IgD-negative memory B cell (primary cell): ENCODE data around the gene TMEM132D. TPM values are rescaled to one million over a fixed set of nuclear protein-coding genes. Genes with fewer than 3 reads are reported as not detected.

Experiments
- H3K27ac Mint-ChIP-seq, 3 donors: one replicate each; pipeline ENCODE4 v1.8.0; 2020 to 2022; ENCODE audit warnings: mild to moderate bottlenecking in 3 of 3, mixed read lengths in 3 of 3, moderate library complexity in 1 of 3
- H3K27me3 Mint-ChIP-seq: one replicate; pipeline ENCODE4 v1.8.0; 2021; ENCODE audit warnings: mixed read lengths
- H3K36me3 Mint-ChIP-seq: one replicate; pipeline ENCODE4 v1.8.0; 2020; ENCODE audit warnings: mild to moderate bottlenecking, mixed read lengths
- H3K4me1 Mint-ChIP-seq, 3 donors: one replicate each; pipeline ENCODE4 v1.8.0; 2020 to 2022; ENCODE audit warnings: mixed read lengths in 3 of 3, mild to moderate bottlenecking in 1 of 3
- H3K4me3 Mint-ChIP-seq, 4 donors: one replicate each; pipeline ENCODE4 v1.8.0; 2020 to 2022; ENCODE audit warnings: mild to moderate bottlenecking in 4 of 4, mixed read lengths in 4 of 4, moderate library complexity in 3 of 4
- H3K9me3 Mint-ChIP-seq, 3 donors: one replicate each; pipeline ENCODE4 v1.8.0; 2020 to 2021; ENCODE audit warnings: mixed read lengths in 3 of 3, mild to moderate bottlenecking in 1 of 3
- polyA plus RNA-seq: library from polyadenylated mRNA; unstranded; fragments of 300-500 nt; fragmentation: Illumina TruSeq; gene quantifications from one replicate; pipeline ENCODE4 v1.2.3, GENCODE V29; 2021

Gene TMEM132D
- polyA plus RNA-seq, 1 donor from 2014 or later = not detected

GRCh38 chr12:129530984-129531383 is 372.8 kb downstream of the TMEM132D start:
- Mint-ChIP-seq H3K27me3 (no peaks in the 10 kb centered on the region), H3K27ac (no peak overlapping the region), H3K4me3 (no peak overlapping the region), H3K9me3 (peaks cover 0 to 3% (median 2%) of the 10 kb centered on the region in 3 donors), H3K36me3 (no peaks in the 10 kb centered on the region), H3K4me1 (peaks cover 0 to 2% (median 0%) of the 10 kb centered on the region in 3 donors)

- H3K27me3 Mint-ChIP-seq = no peaks in the 10 kb centered on the region
- no peaks in the 10 kb centered on the region for H3K36me3 Mint-ChIP-seq
- peaks cover 0 to 3% (median 1%) of the 10 kb centered on the region in 3 donors for H3K9me3 Mint-ChIP-seq
- no peak overlapping the region for H3K4me3 Mint-ChIP-seq
- no peak overlapping the region for H3K27ac Mint-ChIP-seq
- H3K4me1 Mint-ChIP-seq = peaks cover 0 to 2% (median 0%) of the 10 kb centered on the region in 3 donors
These were observed 373.3 kb downstream of the TMEM132D start for GRCh38 chr12:129530517-129530916.

GRCh38 chr12:129527506-129527905 is 376.3 kb downstream of the TMEM132D start:
- peaks cover 0 to 2% (median 0%) of the 10 kb centered on the region in 3 donors for H3K4me1 Mint-ChIP-seq
- H3K27me3 Mint-ChIP-seq = no peaks in the 10 kb centered on the region
- H3K4me3 Mint-ChIP-seq = no peak overlapping the region
- peaks cover 0 to 3% (median 0%) of the 10 kb centered on the region in 3 donors for H3K9me3 Mint-ChIP-seq
- H3K36me3 Mint-ChIP-seq = no peaks in the 10 kb centered on the region
- H3K27ac Mint-ChIP-seq = no peak overlapping the region

- Mint-ChIP-seq H3K4me3 (peak overlapping the region in 1 of 4 donors; percentile 23), H3K4me1 (no peaks in the 10 kb centered on the region), H3K9me3 (peaks cover 0 to 5% (median 2%) of the 10 kb centered on the region in 3 donors), H3K36me3 (no peaks in the 10 kb centered on the region), H3K27ac (no peak overlapping the region), H3K27me3 (no peaks in the 10 kb centered on the region)
These were observed 380.2 kb downstream of the TMEM132D start for GRCh38 chr12:129523621-129524020.

- Mint-ChIP-seq H3K4me3 (no peak overlapping the region), H3K4me1 (no peaks in the 10 kb centered on the region), H3K27ac (no peak overlapping the region), H3K36me3 (no peaks in the 10 kb centered on the region), H3K27me3 (no peaks in the 10 kb centered on the region), H3K9me3 (peaks cover 2 to 22% (median 8%) of the 10 kb centered on the region in 3 donors)
These were observed 383.1 kb downstream of the TMEM132D start for GRCh38 chr12:129520739-129521138.

GRCh38 chr12:129503802-129504201 is 400.0 kb downstream of the TMEM132D start:
- H3K27me3 Mint-ChIP-seq = no peaks in the 10 kb centered on the region
- H3K36me3 Mint-ChIP-seq = no peaks in the 10 kb centered on the region
- no peak overlapping the region for H3K4me3 Mint-ChIP-seq
- H3K27ac Mint-ChIP-seq = no peak overlapping the region
- peaks cover 0 to 3% (median 0%) of the 10 kb centered on the region in 3 donors for H3K9me3 Mint-ChIP-seq
- H3K4me1 Mint-ChIP-seq = no peaks in the 10 kb centered on the region

- Mint-ChIP-seq H3K36me3 (no peaks in the 10 kb centered on the region), H3K4me3 (no peak overlapping the region), H3K9me3 (peaks cover 0 to 8% (median 2%) of the 10 kb centered on the region in 3 donors), H3K27me3 (no peaks in the 10 kb centered on the region), H3K4me1 (no peaks in the 10 kb centered on the region), H3K27ac (no peak overlapping the region)
These were observed 407.6 kb downstream of the TMEM132D start for GRCh38 chr12:129496226-129496625.

- H3K4me3 Mint-ChIP-seq = no peak overlapping the region
- H3K27ac Mint-ChIP-seq = no peak overlapping the region
- no peaks in the 10 kb centered on the region for H3K4me1 Mint-ChIP-seq
- H3K36me3 Mint-ChIP-seq = no peaks in the 10 kb centered on the region
- no peaks in the 10 kb centered on the region for H3K27me3 Mint-ChIP-seq
- peaks cover 0 to 11% (median 4%) of the 10 kb centered on the region in 3 donors for H3K9me3 Mint-ChIP-seq
These were observed 409.1 kb downstream of the TMEM132D start for GRCh38 chr12:129494766-129495165.

GRCh38 chr12:129494260-129494659 is 409.6 kb downstream of the TMEM132D start:
- Mint-ChIP-seq H3K27me3 (no peaks in the 10 kb centered on the region), H3K36me3 (no peaks in the 10 kb centered on the region), H3K27ac (no peak overlapping the region), H3K4me1 (no peaks in the 10 kb centered on the region), H3K4me3 (no peak overlapping the region), H3K9me3 (peaks cover 0 to 11% (median 4%) of the 10 kb centered on the region in 3 donors)

- peaks cover 0 to 11% (median 8%) of the 10 kb centered on the region in 3 donors for H3K9me3 Mint-ChIP-seq
- H3K27ac Mint-ChIP-seq = peak overlapping the region in 1 of 3 donors; percentile 11
- H3K4me3 Mint-ChIP-seq = no peak overlapping the region
- no peaks in the 10 kb centered on the region for H3K36me3 Mint-ChIP-seq
- H3K4me1 Mint-ChIP-seq = no peaks in the 10 kb centered on the region
- no peaks in the 10 kb centered on the region for H3K27me3 Mint-ChIP-seq
These were observed 414.6 kb downstream of the TMEM132D start for GRCh38 chr12:129489100-129489676.

GRCh38 chr12:129486931-129487330 is 416.9 kb downstream of the TMEM132D start:
- H3K36me3 Mint-ChIP-seq = no peaks in the 10 kb centered on the region
- no peaks in the 10 kb centered on the region for H3K4me1 Mint-ChIP-seq
- H3K27ac Mint-ChIP-seq = no peak overlapping the region
- no peak overlapping the region for H3K4me3 Mint-ChIP-seq
- peaks cover 0 to 6% (median 3%) of the 10 kb centered on the region in 3 donors for H3K9me3 Mint-ChIP-seq
- no peaks in the 10 kb centered on the region for H3K27me3 Mint-ChIP-seq

GRCh38 chr12:129483111-129483893 is 420.5 kb downstream of the TMEM132D start:
- H3K36me3 Mint-ChIP-seq = no peaks in the 10 kb centered on the region
- no peaks in the 10 kb centered on the region for H3K4me1 Mint-ChIP-seq
- no peak overlapping the region for H3K27ac Mint-ChIP-seq
- H3K9me3 Mint-ChIP-seq = peaks cover 0 to 5% (median 4%) of the 10 kb centered on the region in 3 donors
- H3K4me3 Mint-ChIP-seq = no peak overlapping the region
- no peaks in the 10 kb centered on the region for H3K27me3 Mint-ChIP-seq

GRCh38 chr12:129481921-129482320 is 421.9 kb downstream of the TMEM132D start:
- Mint-ChIP-seq H3K4me1 (no peaks in the 10 kb centered on the region), H3K27ac (no peak overlapping the region), H3K9me3 (peaks cover 0 to 6% (median 2%) of the 10 kb centered on the region in 3 donors), H3K27me3 (no peaks in the 10 kb centered on the region), H3K36me3 (no peaks in the 10 kb centered on the region), H3K4me3 (no peak overlapping the region)

GRCh38 chr12:129470196-129470595 is 433.6 kb downstream of the TMEM132D start:
- peaks cover 0 to 9% (median 3%) of the 10 kb centered on the region in 3 donors for H3K9me3 Mint-ChIP-seq
- H3K27ac Mint-ChIP-seq = no peak overlapping the region

GRCh38 chr12:129467726-129468125 is 436.1 kb downstream of the TMEM132D start:
- H3K27ac Mint-ChIP-seq = no peak overlapping the region
- no peaks in the 10 kb centered on the region for H3K4me1 Mint-ChIP-seq
- H3K9me3 Mint-ChIP-seq = peaks cover 0 to 9% (median 3%) of the 10 kb centered on the region in 3 donors

More at GRCh38 chr12:129470196-129470595, 433.6 kb downstream of the TMEM132D start:
- H3K36me3 Mint-ChIP-seq = no peaks in the 10 kb centered on the region
- no peak overlapping the region for H3K4me3 Mint-ChIP-seq
- no peaks in the 10 kb centered on the region for H3K27me3 Mint-ChIP-seq
- no peaks in the 10 kb centered on the region for H3K4me1 Mint-ChIP-seq

More at GRCh38 chr12:129467726-129468125, 436.1 kb downstream of the TMEM132D start:
- no peaks in the 10 kb centered on the region for H3K27me3 Mint-ChIP-seq
- no peaks in the 10 kb centered on the region for H3K36me3 Mint-ChIP-seq
- H3K4me3 Mint-ChIP-seq = no peak overlapping the region
